HG03175 (cell line): ENCODE data around the gene S1PR5.
A peak's percentile ranks its signal among the peaks of the same experiment; 100 is the strongest.
"Not testable (repeated sequence)": the region's sequence is repeated elsewhere in the genome, so short reads cannot be mapped to it uniquely, and the experiment has no call there.

ENCODE experiments used
- ATAC-seq: cut with Tn5 transposase; IDR thresholded peaks from one replicate; pipeline ENCODE4 v1.9.1; 2021; ENCODE audit warnings: mild to moderate bottlenecking, moderate library complexity; ENCODE audit not compliant: unreplicated experiment

The S1PR5 gene

DNA sequence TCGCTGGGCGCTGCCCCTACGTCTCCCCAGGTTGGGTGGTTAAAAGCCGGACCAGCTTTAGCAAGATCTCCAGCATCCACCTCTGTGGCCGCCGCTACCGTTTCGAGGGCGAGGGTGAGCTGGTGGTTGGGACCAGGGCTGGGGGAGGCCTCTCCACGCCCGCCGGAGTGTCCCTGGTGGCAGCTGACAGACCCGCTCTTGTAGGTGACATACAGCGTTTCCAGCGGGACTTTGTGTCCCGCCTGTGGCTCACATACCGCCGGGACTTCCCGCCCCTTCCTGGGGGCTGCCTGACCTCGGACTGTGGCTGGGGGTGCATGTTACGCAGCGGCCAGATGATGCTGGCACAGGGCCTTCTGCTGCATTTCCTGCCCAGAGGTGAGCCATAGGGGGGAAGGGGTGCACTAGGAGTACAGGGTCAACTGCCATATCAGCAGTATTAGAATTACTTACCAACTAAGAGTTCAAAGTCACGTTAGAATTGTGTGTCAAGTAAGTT lies 27.6 kb upstream of the S1PR5 start:
- ATAC-seq = no peak

DNA sequence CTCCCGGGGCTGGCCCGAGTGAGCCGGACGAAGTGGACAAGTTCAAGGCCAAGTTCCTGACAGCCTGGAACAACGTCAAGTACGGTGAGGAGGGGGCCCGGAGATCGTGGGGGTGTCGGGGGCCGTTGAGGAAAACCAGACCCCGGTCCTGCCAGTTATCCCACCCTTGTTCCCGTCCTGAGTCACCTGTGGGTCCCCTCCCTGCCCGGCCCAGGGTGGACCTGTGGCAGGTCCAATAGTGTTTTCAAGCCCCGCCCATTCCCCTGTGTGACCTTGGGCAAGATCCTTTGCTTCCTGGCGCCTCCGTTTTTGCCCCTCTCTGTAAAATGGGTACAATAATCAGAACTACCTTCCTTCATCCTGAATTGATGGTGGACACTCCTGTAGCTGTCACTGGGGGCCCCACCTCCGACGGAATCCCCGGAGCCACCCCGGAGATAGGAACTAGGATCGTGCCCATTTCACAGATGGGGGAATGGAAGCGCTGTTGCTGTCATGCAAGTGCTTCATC lies 27.1 kb upstream of the S1PR5 start:
- peak; percentile 13 for ATAC-seq

DNA sequence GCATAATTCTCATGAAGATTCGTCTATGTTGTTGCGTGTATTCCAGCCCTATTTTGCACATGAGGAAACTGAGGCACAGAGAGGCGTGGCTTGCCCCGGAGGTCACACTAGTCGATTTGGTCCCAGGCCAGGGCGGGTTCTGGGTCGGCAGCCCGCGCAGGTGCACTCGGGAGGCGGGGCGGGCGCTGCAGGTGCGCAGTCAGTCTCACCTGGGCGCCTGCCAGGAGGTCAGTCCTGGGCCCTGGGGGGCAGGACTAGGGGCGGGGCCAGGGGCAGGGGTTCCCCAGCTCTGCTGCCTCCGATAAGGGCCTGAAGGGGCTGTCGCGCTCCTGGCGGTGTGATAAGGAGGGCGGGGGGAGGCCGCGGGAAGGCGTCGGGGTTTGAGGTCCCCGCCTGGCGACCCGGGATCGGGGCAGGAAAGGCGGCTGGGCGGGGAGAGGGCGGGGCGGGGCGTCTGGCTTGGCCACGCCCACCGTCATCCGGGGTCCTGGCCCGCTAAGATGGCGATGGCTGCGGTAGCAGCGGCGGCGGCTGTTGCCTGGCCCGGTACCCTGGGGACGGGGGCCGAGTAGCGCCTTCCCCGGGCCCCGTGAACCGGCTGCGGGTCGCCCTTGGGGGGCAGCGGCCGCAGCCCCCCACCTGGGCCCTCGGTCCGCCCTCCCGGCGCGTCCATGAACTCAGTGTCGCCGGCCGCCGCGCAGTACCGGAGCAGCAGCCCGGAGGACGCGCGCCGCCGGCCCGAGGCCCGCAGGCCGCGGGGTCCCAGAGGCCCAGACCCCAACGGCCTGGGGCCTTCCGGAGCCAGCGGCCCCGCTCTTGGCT lies 26.4 kb upstream of the S1PR5 start, which contains the start of gene ATG4D:
TSS of gene ATG4D (plus strand) at position 485 of the 822 bp plus-strand sequence. CDS start at position 672, 187 bp downstream.
- peak; percentile 69 for ATAC-seq

DNA sequence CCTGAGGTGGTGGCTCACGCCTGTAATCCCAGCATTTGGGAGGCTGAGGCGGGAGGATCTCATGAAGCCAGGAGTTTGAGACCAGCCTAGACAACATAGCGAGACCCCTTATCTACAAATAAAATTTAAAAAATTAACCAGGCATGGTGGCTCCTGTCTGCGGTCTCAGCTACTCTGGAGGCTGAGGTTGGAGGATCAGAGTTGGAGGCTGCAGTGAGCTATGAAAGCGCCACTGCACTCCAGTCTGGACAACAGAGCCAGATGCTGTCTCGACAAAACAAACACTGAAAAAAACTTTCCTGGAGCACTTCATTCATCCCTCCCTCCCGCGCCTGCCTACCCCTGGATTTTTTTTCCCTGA lies 25.8 kb upstream of the S1PR5 start:
- no peak for ATAC-seq

DNA sequence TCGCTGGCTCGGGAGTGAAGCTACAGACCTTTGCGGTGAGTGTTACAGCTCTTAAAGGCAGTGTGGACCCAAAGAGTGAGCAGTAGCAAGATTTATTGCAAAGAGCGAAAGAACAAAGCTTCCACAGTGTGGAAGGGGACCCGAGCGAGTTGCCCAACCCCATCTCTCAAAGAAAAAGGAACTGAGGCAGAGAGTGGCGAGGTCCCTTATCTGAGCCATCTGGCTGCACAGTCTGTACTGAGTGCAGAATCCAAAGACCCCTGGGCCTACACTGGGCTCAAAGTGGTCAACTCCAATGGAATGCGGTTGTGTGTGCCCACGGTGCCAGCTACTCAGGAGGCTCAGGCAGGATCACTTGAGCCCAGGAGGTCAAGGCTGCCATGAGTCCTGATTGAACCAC lies 21.8 kb upstream of the S1PR5 start:
- not testable (repeated sequence) for ATAC-seq

DNA sequence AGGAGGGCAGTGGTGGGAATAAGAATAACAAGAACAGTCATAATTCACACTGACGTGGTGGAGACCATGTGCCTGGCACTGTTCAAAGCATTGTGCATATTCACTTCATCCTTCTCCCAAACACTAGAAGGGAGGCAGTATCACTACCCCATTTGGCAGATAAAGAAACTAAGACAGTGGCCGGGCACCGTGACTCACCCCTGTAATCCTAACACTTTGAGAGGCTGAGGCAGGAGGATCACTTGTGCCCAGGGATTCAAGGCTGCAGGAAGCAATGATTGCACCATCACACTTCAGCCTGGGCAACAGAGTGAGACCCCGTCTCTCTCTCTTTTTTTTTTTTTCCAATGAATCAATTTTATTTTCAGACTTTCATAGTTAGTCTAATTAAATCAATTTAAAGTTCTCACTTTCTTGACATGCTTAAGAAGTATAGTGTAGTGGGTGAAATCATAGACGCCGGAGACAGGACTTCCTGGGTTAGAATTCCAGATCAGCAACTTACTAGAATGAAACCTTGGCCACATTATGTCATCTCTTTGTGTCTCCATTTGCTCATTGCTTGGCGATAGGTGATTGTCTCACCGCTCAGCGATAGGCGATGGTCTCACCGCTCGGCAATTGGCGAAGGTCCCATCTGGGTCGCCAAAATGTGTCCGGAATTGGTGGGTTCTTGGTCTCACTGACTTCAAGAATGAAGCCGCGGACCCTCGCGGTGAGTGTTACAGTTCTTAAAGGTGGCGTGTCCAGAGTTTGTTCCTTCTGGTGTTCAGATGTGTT lies 21.1 kb upstream of the S1PR5 start:
- ATAC-seq = no peak

DNA sequence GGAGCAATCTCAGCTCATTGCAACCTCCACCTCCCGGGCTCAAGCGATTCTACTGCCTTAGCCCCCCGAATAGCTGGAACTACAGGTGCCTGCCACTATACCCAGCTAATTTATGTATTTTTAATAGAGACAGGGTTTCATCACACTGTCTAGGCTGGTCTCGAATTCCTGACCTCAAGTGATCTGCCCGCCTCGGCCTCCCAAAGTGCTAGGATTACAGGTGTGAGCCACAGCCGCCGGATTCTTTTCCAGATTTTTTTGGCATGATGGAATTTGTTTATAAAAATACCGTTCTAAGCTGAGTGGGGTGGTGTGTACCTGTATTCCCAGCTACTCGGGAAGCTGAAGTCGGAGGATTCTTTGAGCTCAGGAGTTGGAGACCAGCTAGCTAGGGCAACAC lies 20.4 kb upstream of the S1PR5 start:
- ATAC-seq = no peak

DNA sequence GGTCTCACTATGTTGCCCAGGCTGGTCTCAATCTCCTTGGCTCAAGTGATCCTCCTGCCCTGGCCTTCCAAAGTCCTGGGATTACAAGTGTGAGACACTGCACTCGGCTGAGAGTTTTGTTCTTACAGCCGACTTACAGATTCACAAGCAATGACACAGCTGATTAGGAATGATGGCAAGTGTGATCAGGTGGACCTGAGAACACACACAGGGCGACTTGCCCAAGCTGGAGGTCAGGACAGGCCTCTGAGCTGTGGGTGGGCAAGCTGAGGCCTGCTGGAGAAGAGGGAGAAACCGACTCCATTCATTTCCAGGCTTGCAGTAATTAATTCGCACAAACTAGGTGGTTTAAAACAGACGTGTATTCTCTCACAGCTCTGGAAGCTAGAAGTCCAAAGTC lies 18.4 kb upstream of the S1PR5 start:
- ATAC-seq = no peak

DNA sequence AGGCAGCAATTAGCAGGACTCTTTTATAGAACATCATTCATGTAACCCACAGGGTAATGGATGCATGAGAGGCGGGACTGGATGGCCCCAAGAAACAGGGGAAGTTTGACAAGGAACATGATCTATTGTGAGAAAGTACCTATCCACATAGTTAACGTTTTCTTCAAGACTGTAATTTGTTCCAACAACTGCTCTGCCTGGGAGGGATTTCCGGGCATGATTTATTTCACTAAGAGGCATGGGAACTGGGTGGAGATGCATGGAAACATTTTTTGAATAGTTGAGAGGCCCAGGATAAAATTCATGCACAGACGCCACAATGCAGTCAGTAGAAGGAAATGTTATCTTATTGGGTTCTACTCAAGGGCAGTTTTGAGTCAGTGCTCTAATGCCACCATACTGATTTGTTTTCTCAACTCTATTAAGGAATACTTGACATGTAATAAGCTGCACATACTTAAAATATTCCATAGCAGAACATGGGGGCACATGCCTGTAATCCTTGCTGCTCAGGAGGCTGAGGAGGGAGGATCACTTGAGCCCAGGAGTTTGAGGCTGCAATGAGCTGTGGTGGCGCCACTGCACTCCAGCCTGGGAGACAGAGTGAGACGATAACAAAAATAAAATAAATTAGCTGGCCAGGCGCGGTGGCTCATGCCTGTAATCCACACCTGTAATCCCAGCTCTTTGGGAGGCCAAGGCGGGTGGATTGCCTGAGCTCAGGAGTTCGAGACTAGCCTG lies 16.6 kb upstream of the S1PR5 start:
- ATAC-seq = no peak

DNA sequence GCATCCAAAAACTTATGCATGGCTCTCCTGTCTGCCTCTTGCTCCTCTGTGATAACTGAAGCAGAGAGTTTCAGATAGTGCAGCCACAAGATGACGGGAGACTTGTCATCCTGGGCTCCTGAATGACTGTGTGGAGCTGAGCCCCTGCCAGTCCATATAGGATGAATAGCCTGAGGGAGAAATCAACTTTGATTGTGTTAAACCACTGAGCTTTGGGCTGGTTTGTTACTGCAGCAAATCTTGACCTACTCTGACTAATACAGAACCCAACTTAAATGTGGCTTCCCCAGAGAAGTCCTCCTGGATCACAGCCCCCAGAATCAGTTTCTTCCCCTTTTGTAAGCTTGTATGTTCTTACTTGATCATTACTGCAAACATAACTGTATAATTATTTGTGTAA lies 15.2 kb upstream of the S1PR5 start:
- ATAC-seq = no peak

DNA sequence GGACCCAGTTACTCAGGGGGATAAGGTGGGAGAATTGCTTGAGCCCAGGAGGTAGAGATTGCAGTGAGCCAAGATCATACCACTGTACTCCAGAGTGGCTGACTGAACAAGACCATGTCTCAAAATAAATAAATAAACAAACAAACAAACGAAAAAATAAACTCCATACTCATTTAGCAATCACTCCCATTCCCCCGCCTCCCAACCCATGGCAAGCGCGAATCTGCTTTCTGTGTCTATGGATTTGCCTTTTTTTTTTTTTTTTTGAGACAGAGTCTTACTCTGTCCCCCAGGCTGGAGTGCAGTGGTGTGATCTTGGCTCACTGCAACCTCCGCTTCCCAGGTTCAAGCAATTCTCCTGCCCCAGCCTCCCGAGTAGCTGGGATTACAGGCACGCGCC lies 9.6 kb upstream of the S1PR5 start:
- ATAC-seq = not testable (repeated sequence)

DNA sequence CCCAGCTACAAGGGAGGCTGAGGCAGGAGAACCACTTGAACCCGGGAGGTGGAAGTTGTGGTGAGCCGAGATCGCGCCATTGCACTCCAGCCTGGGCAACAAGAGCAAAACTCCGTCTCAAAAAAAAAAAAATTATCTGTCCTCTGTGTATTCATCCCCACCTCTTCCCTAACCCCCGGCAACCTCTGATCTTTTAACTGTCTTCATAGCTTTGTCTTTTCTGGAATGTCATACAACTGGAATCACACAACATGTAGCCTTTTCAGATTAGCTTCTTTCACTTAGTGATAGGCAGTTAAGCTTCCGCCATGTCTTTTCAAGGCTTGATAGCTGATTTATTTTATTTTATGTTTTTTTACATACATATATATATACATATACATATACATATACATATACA lies 8.4 kb upstream of the S1PR5 start:
- ATAC-seq = no peak

DNA sequence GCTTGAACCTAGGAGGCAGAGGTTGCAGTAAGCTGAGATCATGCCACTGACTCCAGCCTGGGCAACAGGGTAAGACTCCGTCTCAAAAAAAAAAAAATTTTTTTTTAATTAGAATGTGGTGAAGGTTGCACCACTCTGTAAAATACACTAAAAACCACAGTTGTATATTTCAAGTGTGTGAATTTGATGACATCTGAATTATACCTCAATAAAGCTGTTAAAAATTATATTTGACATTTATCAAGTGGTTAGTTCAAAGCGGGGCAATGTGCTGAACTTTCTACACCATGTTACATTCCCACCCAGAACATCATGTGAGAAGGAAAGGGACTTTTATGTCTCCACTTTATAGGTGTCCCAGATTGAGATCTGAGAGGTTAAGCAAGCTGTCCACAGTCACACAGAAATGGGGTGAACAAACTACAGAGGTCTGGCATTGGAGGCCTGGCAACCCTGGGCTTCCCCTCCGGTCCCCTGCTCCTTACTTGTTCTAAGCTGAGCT lies 5.9 kb upstream of the S1PR5 start:
- ATAC-seq = no peak

DNA sequence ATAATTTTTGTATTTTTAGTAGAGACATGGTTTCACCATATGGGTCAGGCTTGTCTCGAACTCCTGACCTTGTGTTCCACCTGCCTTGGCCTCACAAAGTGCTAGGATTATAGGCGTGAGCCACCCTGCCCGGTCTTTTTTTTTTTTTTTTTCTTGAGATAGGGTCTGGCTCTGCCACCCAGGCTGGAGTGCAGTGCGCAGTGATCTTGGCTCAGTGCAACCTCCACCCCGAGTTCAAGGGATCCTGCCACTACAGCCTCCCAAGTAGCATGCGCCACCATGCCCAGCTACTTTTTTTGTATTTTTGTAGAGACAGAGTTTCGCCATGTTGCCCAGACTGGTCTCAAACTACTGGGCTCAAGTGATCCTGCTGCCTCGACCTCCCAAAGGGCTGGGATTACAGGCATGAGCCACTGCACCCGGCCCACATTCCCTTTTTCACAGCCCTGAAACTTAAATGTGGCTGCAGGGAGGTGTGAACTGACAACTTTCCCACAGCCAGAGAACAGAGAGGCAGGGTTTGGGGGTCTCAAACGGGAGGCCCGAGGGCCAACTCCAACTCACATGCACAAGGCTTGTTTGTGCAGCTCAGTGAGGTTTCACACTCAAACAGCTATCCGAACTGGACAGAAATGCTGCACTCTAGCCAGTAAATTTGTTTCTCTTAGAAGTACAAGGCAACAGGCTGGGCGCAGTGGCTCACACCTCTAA lies 4.4 kb upstream of the S1PR5 start:
- ATAC-seq = no peak

DNA sequence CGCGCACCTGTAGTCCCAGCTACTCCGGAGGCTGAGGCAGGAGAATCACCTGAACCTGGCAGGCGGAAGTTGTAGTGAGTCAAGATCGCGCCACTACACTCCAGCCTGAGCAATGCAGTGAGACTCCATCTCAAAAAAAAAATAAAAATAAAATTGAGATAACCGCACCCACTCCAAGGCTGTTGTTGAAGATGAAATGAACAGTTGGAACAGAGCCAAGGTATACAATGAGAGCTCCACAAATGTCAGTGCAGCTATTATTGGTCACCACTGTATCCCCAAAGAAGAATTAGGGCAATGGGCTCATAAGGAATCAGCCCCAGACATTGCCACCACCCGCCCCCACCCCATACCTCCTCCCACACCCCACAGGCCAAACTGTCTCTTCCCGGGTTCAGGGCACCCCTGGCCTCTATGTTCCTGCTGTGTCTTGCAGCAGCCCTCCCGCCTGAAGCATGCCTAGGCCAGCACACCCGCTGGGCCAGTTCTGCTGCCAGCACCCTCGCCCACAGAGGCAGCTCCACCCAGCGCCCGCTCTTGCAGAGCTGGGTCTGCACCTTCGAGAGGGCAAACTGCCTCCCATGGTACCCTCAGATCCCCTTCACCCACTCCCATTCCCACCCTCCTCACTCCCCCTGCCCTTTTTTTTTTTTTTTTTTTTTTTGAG lies 3.5 kb upstream of the S1PR5 start:
- ATAC-seq = no peak

DNA sequence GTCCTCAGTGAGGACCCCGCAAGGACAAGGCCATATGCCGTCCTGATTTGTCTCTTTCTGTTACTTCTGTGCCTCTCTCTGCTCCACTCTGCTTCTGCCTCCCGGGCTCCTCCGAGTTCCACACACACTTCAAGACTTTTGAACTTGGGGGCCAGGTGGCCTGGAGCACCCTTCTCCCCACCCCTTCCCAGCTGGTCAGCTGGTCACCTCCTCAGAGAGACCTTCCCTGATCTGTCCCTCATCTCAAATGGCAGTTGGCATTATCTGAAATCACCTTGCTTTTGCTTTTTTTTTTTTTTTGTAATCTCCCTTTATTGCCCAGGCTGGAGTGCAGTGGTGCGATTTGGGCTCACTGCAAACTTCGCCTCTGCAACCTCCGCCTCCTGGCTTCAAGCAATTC lies 2.2 kb upstream of the S1PR5 start:
- ATAC-seq = no peak

DNA sequence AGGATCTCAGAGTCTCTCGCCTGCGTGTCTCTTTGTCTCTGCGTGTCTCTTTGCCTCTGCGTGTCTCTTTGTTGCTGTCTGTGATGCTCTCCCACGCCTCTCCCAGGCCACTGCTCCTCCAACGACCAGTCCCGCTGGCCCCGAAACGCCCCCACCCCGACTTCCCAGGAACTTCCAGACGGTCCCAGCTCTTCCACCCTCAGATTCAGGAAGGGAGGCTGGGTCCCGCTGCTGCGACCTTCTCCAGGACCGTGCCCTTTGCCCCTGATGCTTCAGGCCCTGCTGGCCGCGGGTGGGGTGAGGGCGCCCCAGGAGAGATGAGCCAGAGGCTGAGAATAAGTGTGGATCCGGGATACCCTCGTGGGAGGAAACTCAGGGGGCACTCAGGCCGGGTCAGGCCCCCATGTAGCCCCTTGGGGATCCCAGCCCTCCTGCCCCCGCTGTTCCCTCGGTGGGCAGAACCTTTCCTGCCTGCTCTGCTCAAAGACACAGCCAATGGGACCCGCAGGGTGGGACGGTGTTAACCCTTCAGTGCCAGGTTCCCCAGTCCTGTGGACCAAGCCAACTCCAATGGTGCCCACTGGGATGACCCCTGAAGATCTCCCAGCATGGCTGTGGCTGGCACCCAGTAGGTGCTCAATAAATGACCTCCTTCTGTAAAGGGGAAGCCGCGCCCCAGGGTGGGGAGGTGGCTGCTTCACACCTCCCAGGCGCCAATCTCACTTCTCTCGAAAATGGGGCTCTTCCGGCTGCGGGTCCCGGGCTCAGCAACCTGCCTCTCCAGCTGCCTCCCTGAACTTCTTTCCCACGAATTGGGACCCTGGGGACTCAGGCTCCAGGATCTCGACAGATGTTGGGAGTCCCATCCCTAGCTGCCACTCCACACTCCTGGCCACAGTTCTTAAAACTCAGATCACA lies 1.5 kb upstream of the S1PR5 start:
- ATAC-seq = no peak

DNA sequence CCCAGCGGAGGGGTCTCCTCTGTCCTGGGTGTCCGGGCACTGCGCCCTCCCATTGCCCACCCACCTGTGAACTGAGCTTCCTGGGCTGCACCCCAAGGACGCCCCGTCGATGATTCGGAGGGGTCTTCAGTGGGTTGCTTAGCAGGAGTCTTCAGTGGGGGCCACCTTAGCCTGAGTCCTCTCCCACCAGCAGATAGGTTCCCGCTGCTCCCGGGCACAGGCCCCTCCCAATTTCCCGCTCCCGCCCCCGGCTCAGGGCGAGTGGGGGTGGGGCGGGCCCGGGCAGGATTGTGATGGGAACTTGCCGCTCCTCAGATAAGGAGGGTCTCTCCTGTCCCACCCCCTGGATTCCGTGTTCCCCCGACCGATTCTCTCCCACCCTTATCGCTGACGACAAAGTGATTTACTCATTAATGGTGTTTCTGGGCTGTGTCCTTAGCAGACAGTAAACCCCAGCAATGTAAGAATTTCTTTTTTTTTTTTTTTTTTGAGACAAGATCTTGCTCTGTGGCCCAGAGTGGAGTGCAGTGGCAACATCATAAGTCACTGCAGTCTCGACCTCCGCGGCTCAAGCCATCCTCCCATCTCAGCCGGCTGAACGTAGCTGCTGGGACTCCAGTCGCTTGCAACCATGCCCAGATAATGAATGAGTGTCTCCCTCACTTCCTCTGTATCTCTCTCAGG lies 655 bp upstream of the S1PR5 start:
- no peak for ATAC-seq
